GM23248 (cell line): Measurements from ENCODE around the gene CIDEB. TPM values are rescaled to one million over a fixed set of nuclear protein-coding genes. Genes with fewer than 3 reads are reported as not detected.
"Not testable (repeated sequence)": the region's sequence is repeated elsewhere in the genome, so short reads cannot be mapped to it uniquely, and the experiment has no call there.

ENCODE experiments used
- DNase-seq: peaks from one replicate; pipeline ENCODE4 v3.0.0-alpha.2; 2015
- H2AFZ ChIP-seq: fragments of 200-600 bp; sonication (generic); 2 replicates; pipeline ENCODE4 v1.6.1; 2016; ENCODE audit warnings: antibody characterized with exemption
- H3F3A ChIP-seq: fragments of 200-600 bp; sonication (generic); 2 replicates; pipeline ENCODE4 v1.6.1; 2016; ENCODE audit warnings: mild to moderate bottlenecking, antibody characterized with exemption, mixed run types; ENCODE audit not compliant: insufficient read depth
- H3K27ac ChIP-seq: fragments of 200-600 bp; sonication (generic); 2 replicates; pipeline ENCODE4 v1.5.1; 2016; ENCODE audit warnings: mild to moderate bottlenecking
- H3K27me3 ChIP-seq: fragments of 200-600 bp; sonication (generic); replicated peaks from 2 replicates; pipeline ENCODE4 v1.6.1; 2016; ENCODE audit warnings: mild to moderate bottlenecking; ENCODE audit not compliant: insufficient read depth
- H3K36me3 ChIP-seq: fragments of 200-600 bp; sonication (generic); 2 replicates; pipeline ENCODE4 v1.6.1; 2016; ENCODE audit warnings: low read depth, mild to moderate bottlenecking
- H3K4me1 ChIP-seq: fragments of 200-600 bp; sonication (generic); 2 replicates; pipeline ENCODE4 v1.6.1; 2016; ENCODE audit warnings: mild to moderate bottlenecking; ENCODE audit not compliant: insufficient read depth
- H3K4me2 ChIP-seq: fragments of 200-600 bp; sonication (generic); one replicate; pipeline ENCODE4 v1.6.1; 2016; ENCODE audit warnings: mild to moderate bottlenecking; ENCODE audit not compliant: unreplicated experiment
- H3K4me3 ChIP-seq: fragments of 200-600 bp; sonication (generic); 2 replicates; pipeline ENCODE4 v1.5.1; 2016; ENCODE audit warnings: mild to moderate bottlenecking
- H3K79me2 ChIP-seq: fragments of 200-600 bp; sonication (generic); 2 replicates; pipeline ENCODE4 v1.6.1; 2016; ENCODE audit warnings: mild to moderate bottlenecking; ENCODE audit not compliant: insufficient read depth
- H3K9ac ChIP-seq: fragments of 200-600 bp; sonication (generic); 2 replicates; pipeline ENCODE4 v1.6.1; 2016; ENCODE audit warnings: mild to moderate bottlenecking
- H3K9me2 ChIP-seq: fragments of 200-600 bp; sonication (generic); 2 replicates; pipeline ENCODE4 v1.6.1; 2016; ENCODE audit warnings: mixed run types, mild to moderate bottlenecking, moderate library complexity; ENCODE audit not compliant: insufficient read depth
- H3K9me3 ChIP-seq: fragments of 200-600 bp; sonication (generic); one replicate; pipeline ENCODE4 v1.6.1; 2017; ENCODE audit warnings: low read depth
- H4K20me1 ChIP-seq: fragments of 200-600 bp; sonication (generic); 2 replicates; pipeline ENCODE4 v1.6.0; 2016; ENCODE audit not compliant: insufficient read depth
- EZH2 ChIP-seq: fragments of 200-600 bp; sonication (generic); IDR thresholded peaks from 2 replicates; pipeline ENCODE4 v1.6.1; 2018; ENCODE audit warnings: antibody characterized with exemption, mild to moderate bottlenecking; ENCODE audit not compliant: insufficient read depth, poor library complexity, severe bottlenecking
- EZH2phosphoT487 ChIP-seq: fragments of 200-600 bp; sonication (generic); IDR thresholded peaks from 2 replicates; pipeline ENCODE4 v1.6.1; 2018; ENCODE audit warnings: antibody characterized with exemption, moderate library complexity, mild to moderate bottlenecking, low read depth; ENCODE audit not compliant: insufficient read depth
- WGBS, 2 experiments: methylation state at CpG; one replicate each; pipeline ENCODE4 v1.1.6; 2015 to 2017; ENCODE audit warnings: low lambda C conversion rate in 2 of 2, low coverage in 1 of 2; ENCODE audit errors: missing lambda C conversion rate in 2 of 2; 5-methylcytosine and 5-hydroxymethylcytosine counted together
- in situ Hi-C: fragments of 300-500 bp; cut with MboI; formaldehyde crosslinking; loops from 2 replicates; pipeline ENCODE4 v1.15.0; 2020
- polyA plus RNA-seq: library from polyadenylated mRNA; unstranded; fragments of >200 nt; fragmentation: Nextera tagmentation; extraction: Ambion mirVana; gene quantifications from 2 replicates; pipeline ENCODE4 v1.2.1, GENCODE V29; 2016
- total RNA-seq: library from RNA; depleted of rRNA; stranded (reverse); fragments of >200 nt; shearing (Covaris generic); gene quantifications from 2 replicates; pipeline ENCODE4 v1.2.3, GENCODE V29; 2014

Gene CIDEB
- total and polyA plus RNA-seq, 2 experiments from 2014 or later, result 1.2 to 2.1 TPM

- H3K9me3 ChIP-seq, result no peaks in the 10 kb centered on the region
- H3K4me3 ChIP-seq, result no peak overlapping the region
- H3K4me2 ChIP-seq, result no peak overlapping the region
- H3K9me2 ChIP-seq, result no peaks in the 10 kb centered on the region
- H2AFZ ChIP-seq, result no peak overlapping the region
- in situ Hi-C loops, result no loop called here
- H3K27me3 ChIP-seq, result no peaks in the 10 kb centered on the region
- no peak for DNase-seq
- no peak overlapping the region for H3K27ac ChIP-seq
- H3K4me1 ChIP-seq, result peaks cover 7% of the 10 kb centered on the region; the same call in 1 of the 2 replicates
- 68 to 74% methylated on average over 26 of the region's 26 CpGs for WGBS, 2 experiments
- TF ChIP-seq EZH2phosphoT487, result no peak
- no peak for TF ChIP-seq EZH2
- H3K36me3 ChIP-seq, result no peaks in the 10 kb centered on the region
- no peaks in the 10 kb centered on the region for H4K20me1 ChIP-seq
- H3K79me2 ChIP-seq, result no peaks in the 10 kb centered on the region
- H3F3A ChIP-seq, result no peaks in the 10 kb centered on the region
- H3K9ac ChIP-seq, result no peak overlapping the region
Observed at GRCh38 chr14:24331731-24332267, 24.0 kb upstream of the CIDEB start.

DNA sequence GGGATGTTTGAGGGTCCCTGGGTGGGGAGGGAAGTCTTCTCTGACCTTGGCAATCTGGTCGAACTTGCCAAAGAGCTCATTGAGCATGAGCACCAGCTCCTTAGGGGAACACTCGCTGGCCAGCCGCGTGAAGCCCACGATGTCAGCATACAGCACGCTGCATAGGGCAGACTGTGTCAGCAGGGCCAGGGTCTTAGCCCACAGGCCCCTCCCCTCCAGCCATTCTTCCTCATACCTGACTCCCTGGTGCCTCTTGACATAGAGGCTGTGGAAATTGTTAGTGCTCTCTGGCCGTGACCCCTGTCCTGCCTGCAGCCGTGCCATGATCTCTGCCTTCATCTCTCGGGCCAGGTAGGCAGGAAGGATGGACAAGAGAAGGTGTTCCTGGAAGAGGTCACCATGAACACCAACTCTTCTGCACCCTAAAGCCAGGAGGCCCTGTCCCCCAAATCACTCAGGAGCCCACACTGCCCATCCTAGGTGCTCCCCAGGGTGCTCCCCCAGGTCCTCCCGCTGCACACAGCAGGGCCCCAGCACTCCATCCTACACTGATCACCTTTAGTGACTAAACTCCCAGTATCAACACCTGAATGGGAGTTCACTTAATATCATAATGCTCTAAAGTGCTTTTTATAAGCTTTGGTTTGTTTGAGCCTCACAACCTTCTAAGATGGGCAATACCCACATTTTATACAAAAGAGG lies 23.3 kb upstream of the CIDEB start:
- no peaks in the 10 kb centered on the region for H3K9me3 ChIP-seq
- no peak overlapping the region for H3K27ac ChIP-seq
- no peak for DNase-seq
- no peaks in the 10 kb centered on the region for H3K36me3 ChIP-seq
- no peak overlapping the region for H3K4me2 ChIP-seq
- H3F3A ChIP-seq, result no peaks in the 10 kb centered on the region
- TF ChIP-seq EZH2phosphoT487, result no peak
- no peak for TF ChIP-seq EZH2
- no peaks in the 10 kb centered on the region for H3K27me3 ChIP-seq
- 90 to 92% methylated on average over 10 of the region's 10 CpGs for WGBS, 2 experiments
- H3K4me3 ChIP-seq, result no peak overlapping the region
- H4K20me1 ChIP-seq, result no peaks in the 10 kb centered on the region
- no peak overlapping the region for H3K9ac ChIP-seq
- peaks cover 7% of the 10 kb centered on the region; the same call in 1 of the 2 replicates for H3K4me1 ChIP-seq
- no peaks in the 10 kb centered on the region for H3K9me2 ChIP-seq
- no peak overlapping the region for H2AFZ ChIP-seq
- in situ Hi-C loops, result no loop called here
- H3K79me2 ChIP-seq, result no peaks in the 10 kb centered on the region

- Histone ChIP-seq H3K79me2 (no peaks in the 10 kb centered on the region), H3K9ac (no peak overlapping the region), H3K9me2 (no peaks in the 10 kb centered on the region), H3K4me3 (no peak overlapping the region), H4K20me1 (no peaks in the 10 kb centered on the region), H3K36me3 (no peaks in the 10 kb centered on the region), H3K27ac (no peak overlapping the region), H3K4me2 (no peak overlapping the region), H3F3A (no peaks in the 10 kb centered on the region), H3K4me1 (peaks cover 7% of the 10 kb centered on the region; the same call in 1 of the 2 replicates), H2AFZ (no peak overlapping the region), H3K9me3 (no peaks in the 10 kb centered on the region), H3K27me3 (no peaks in the 10 kb centered on the region)
- TF ChIP-seq EZH2, result no peak
- TF ChIP-seq EZH2phosphoT487, result no peak
- 63 to 76% methylated on average over 9 of the region's 9 CpGs for WGBS, 2 experiments
- DNase-seq, result peak; percentile 47
- in situ Hi-C loops, result no loop called here
Observed at GRCh38 chr14:24329736-24330135, 22.0 kb upstream of the CIDEB start.

DNA sequence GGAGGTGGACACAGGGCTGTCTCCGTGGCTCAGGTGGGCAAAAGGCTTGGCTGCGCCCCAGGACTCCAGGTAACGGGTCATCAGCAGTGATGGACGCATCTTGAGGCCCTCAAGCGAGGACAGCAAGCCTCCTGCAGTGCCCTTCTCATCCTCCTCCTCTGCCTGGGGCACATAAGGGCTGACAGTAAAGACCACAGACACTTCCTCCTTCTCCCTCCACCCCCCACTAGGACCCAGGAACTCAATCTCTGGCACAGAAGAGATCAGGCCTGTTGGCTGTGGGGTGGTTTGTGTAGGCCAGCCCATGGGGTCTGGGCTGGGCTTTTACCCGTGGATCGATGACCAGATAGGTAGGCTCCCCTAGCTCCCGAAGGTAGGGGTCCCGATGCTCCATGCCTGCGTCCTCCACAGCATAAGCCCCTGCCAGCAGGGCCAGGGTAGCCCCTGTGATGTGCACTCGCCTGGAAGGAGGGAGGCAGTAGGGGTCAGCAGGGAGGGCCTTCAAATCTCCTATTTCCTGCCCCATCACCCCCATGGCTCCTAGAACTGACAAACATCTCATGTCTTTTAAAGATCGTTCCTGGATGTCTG lies 21.4 kb upstream of the CIDEB start:
- no peaks in the 10 kb centered on the region for H3K27me3 ChIP-seq
- no peaks in the 10 kb centered on the region for H3F3A ChIP-seq
- H3K4me1 ChIP-seq, result peaks cover 5% of the 10 kb centered on the region; the same call in 1 of the 2 replicates
- no peak overlapping the region for H2AFZ ChIP-seq
- in situ Hi-C loops, result no loop called here
- TF ChIP-seq EZH2phosphoT487 (no peak), EZH2 (no peak)
- no peaks in the 10 kb centered on the region for H3K36me3 ChIP-seq
- no peak overlapping the region for H3K4me3 ChIP-seq
- H4K20me1 ChIP-seq, result no peaks in the 10 kb centered on the region
- H3K9me2 ChIP-seq, result no peaks in the 10 kb centered on the region
- DNase-seq, result no peak
- H3K27ac ChIP-seq, result no peak overlapping the region
- 76 to 82% methylated on average over 12 of the region's 12 CpGs for WGBS, 2 experiments
- no peaks in the 10 kb centered on the region for H3K9me3 ChIP-seq
- no peak overlapping the region for H3K9ac ChIP-seq
- no peak overlapping the region for H3K4me2 ChIP-seq
- no peaks in the 10 kb centered on the region for H3K79me2 ChIP-seq

GRCh38 chr14:24327914-24328313 lies 20.1 kb upstream of the CIDEB start:
- WGBS, 2 experiments, result 1 to 5% methylated on average over 9 of the region's 9 CpGs
- in situ Hi-C loops, H3F3A ChIP-seq, H3K9me3 ChIP-seq, H3K27me3 ChIP-seq, H3K4me1 ChIP-seq, H3K4me3 ChIP-seq, H3K9ac ChIP-seq, H2AFZ ChIP-seq, H3K4me2 ChIP-seq, H3K36me3 ChIP-seq, H3K9me2 ChIP-seq, H4K20me1 ChIP-seq, H3K27ac ChIP-seq, H3K79me2 ChIP-seq: not testable (repeated sequence)
- DNase-seq, result peak; percentile 45
